GM19395 (cell line): Measurements from ENCODE around the gene CD93.

ENCODE experiments used
- ATAC-seq: cut with Tn5 transposase; IDR thresholded peaks from one replicate; pipeline ENCODE4 v1.9.1; 2021; ENCODE audit warnings: mild to moderate bottlenecking, moderate library complexity; ENCODE audit not compliant: unreplicated experiment

The CD93 gene

DNA sequence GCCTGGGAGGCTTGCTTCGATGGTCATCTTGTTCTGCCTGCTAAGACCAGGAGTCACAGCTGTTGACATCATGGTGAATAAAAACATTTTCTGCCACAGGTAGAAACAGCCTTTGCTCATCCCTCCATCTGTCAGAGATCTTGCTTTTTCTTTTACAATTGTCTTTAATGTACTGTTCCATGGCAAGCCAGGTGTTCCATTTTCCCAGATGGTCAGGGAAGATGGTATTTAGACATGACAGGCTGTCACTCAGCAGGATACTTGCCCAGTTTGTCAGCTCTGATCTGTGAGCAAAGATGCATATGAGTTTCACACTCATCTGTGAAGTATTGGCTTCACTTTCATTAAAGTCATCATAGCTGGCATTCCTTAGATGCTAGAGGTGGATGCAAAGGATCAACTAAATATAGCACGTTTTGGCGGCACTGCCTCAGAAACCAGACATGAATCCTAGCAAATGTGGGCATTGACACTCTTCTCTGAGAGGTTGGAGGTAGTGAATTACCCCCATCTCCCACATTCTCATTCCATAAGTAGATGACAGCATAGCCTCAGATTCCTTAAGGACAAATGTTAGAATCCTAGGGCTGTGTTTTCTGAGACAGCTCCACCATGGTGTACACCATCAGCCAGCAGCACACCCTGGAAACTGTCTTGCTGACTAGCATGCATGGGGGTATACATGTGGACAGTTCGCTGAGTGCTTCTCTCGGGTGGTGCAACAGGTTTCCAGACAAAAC lies 46.8 kb downstream of the CD93 start:
- no peak for ATAC-seq

DNA sequence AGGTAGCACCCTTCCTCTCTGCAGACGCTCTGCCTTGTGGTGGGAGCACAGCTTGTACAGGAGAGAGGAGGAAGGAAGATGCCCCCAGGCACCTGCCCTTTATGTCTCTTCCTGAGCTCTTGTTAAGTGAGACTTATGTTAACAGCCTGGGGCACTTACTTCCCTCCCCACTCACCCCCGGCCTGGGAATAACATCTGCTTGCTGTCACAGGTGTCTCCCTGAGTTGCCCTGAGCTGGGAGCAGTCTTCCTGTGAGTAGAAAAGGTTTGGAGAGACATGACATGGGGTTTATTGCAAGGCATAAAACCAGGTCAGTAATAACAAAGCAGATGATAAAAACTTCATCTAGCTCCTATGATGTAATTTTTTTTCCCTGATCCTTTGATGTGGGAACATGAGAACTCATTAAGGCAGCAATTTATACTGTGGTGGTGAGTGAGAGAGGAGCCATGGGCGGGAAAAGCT lies 49.1 kb downstream of the CD93 start:
- no peak for ATAC-seq

DNA sequence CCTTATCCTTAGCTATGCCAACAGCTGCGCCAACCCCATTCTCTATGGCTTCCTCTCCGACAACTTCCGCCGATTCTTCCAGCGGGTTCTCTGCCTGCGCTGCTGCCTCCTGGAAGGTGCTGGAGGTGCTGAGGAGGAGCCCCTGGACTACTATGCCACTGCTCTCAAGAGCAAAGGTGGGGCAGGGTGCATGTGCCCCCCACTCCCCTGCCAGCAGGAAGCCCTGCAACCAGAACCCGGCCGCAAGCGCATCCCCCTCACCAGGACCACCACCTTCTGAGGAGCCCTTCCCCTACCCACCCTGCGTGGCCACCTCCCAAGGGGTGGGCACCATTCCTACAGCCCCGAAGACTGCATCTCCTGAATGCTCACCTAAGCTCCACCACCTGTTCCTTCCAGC lies 49.8 kb downstream of the CD93 start:
- ATAC-seq, result no peak

DNA sequence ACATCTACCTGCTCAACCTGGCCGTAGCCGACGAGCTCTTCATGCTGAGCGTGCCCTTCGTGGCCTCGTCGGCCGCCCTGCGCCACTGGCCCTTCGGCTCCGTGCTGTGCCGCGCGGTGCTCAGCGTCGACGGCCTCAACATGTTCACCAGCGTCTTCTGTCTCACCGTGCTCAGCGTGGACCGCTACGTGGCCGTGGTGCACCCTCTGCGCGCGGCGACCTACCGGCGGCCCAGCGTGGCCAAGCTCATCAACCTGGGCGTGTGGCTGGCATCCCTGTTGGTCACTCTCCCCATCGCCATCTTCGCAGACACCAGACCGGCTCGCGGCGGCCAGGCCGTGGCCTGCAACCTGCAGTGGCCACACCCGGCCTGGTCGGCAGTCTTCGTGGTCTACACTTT lies 50.4 kb downstream of the CD93 start:
- no peak for ATAC-seq

DNA sequence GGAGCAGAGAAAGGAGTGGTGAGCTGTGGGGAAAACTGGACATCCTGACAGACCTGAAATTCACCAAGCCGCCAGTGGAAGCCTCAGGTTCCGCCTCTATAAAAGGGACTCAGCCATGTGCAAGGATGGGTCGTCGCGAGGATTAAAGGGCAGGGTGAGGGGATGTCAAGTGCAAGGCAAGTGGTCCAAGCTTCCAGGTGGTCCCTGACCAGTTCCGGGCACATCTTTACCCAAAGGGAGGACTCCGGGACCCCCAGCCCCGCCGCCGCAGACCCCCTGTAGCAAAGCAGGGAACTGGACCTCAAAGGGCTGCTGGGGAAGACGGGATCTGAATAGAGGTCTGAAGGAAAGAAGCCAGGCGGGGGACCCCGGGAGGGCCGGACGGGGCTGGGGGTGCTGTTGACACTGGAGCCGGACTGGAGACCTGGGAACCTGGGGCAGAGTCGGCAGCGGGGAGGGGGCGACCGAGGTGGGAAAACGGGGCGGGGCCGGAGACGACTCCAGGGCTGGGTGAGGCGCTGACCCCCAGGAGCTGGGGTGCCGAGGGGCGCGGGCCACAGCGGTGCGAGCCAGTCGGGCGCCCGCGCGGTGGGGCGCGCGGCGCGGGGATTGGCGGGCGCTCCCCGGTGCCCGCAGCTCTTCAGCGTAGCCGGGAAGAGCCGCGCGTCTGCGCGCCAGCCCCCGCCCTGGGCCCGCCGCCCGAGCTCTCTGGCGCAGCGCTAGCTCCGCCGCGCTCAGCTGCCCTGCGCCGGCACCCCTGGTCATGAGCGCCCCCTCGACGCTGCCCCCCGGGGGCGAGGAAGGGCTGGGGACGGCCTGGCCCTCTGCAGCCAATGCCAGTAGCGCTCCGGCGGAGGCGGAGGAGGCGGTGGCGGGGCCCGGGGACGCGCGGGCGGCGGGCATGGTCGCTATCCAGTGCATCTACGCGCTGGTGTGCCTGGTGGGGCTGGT lies 51.1 kb downstream of the CD93 start, which contains the start of gene SSTR4:
SSTR4 (plus strand) TSS at position 592 of the 951 bp plus-strand sequence; CDS start at position 764, 172 bp downstream.
- no peak for ATAC-seq

DNA sequence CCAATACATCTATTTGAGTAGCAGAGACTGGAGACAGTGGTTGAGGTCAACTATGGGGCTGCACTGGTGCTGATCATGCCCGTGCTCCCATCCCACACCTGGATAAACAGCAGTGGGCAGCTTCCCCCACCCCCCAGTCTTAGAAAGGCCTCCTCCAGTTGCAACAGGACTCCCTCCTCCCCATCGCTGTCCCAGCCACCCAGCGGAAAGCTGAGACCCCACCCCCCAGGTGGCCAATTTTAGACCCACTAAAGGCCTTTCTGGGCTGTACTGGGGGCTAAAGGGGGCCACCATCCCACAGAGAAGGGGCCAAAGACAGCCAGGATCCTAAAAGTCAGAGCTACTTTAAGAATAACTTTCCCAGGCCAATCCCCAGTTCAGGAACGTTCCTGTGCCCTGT lies 52.2 kb downstream of the CD93 start:
- no peak for ATAC-seq

DNA sequence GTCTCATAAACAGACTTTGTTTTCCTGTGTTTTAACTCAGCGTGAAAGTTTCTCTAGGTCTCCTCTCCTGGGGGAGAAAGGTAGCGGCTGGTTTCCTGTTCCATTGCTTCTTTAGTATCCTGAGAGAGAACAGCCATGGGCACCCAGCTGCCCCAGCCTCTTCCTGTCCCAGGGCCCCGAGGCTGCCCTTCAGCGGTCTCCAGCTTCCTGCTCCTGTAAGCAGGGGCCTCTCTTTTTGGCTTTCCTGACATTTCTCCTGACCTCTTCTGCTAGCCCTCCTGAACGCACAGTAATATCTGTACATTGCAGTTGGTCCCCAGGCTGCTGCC lies 53.4 kb downstream of the CD93 start:
- no peak for ATAC-seq

DNA sequence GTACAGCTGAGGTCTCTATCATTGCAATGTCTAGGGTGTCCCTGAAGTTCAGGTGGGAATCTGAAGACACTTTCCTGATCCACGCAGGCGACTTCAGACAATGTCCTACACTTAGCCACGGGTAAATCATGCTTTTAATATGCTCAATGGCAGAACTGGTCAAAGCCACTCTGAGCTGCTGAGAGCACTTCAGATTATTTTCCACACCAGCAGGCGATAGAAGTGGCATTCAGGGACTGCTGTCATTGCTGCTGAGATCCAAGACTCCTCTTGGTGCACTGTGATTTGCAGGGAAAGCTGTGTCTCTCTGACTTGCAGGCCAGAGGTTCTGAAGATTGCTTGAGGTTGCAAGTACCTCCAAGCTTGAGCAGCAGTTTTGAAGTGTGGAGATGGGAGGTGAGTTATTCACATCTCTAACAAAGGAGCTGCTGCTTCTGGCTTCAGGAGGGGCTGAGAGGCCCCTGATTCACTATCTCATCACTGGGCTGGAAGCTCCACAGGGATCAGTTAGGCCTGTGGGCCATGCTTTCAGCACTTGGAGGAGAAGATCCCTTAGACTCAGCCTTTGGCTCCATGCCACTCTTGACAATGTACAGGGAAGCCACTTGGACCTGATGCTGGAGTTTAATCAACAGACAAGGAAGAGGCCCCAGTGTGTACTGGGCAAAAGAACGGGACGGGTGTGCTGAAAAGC lies 53.9 kb downstream of the CD93 start:
- ATAC-seq, result no peak

DNA sequence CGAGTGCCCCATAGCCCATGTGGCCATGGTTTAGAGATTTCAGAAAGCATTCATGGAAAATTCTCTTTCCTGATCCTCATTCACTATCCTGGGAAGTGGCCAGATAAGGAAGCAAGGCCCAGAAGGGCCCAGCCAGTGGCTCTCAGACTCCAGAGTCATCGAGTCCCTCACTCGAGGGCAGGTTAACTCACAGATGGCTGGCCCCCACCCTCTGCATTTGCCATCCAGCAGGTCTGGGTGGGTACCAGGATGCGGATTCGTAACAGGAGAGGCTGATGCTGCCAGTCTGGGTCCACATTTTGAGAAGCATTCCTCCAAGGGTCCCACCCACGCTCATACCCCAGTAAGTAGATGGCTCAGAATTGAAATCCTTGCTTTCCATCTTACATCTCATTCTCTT lies 54.8 kb downstream of the CD93 start:
- no peak for ATAC-seq
